ENCODE data around the gene CRKL.
"Not testable (repeated sequence)": the region's sequence is repeated elsewhere in the genome, so short reads cannot be mapped to it uniquely, and the experiment has no call there.

Gene CRKL

GRCh38 chr22:20942203-20942902 lies 25.1 kb downstream of the CRKL start:
- H3K4me1 ChIP-seq (ENCODE audit: control insufficient read depth in 5 of 5, insufficient read depth in 5 of 5, low read length in 5 of 5), result peaks cover 0 to 33% (median 21%) of the 10 kb centered on the region in 5 donors
- not testable (repeated sequence) for H3K27me3 ChIP-seq (ENCODE audit: control insufficient read depth in 5 of 5, insufficient read depth in 4 of 5, low read length in 5 of 5); H3K27ac ChIP-seq (ENCODE audit: low read depth, low read length); H3K9me3 ChIP-seq (ENCODE audit: control insufficient read depth in 5 of 5, low read length in 5 of 5); H3K4me3 ChIP-seq (ENCODE audit: low read depth in 1 of 5, low read length in 5 of 5); H3K36me3 ChIP-seq (ENCODE audit: control insufficient read depth in 5 of 5, insufficient read depth in 5 of 5, low read length in 5 of 5); H3K9ac ChIP-seq (ENCODE audit: low read length in 5 of 5)

- Histone ChIP-seq H3K27me3 (ENCODE audit: control insufficient read depth in 5 of 5, insufficient read depth in 4 of 5, low read length in 5 of 5) (no peaks in the 10 kb centered on the region), H3K4me1 (ENCODE audit: control insufficient read depth in 5 of 5, insufficient read depth in 5 of 5, low read length in 5 of 5) (peaks cover 0 to 23% (median 14%) of the 10 kb centered on the region in 5 donors), H3K27ac (ENCODE audit: low read depth, low read length) (no peak overlapping the region)
These were observed 26.1 kb downstream of the CRKL start for GRCh38 chr22:20943104-20943933.

GRCh38 chr22:20944042-20944441 lies 26.8 kb downstream of the CRKL start:
- Histone ChIP-seq H3K27me3 (ENCODE audit: control insufficient read depth in 5 of 5, insufficient read depth in 4 of 5, low read length in 5 of 5) (no peaks in the 10 kb centered on the region), H3K4me3 (ENCODE audit: low read depth in 1 of 5, low read length in 5 of 5) (no peak overlapping the region), H3K9me3 (ENCODE audit: control insufficient read depth in 5 of 5, low read length in 5 of 5) (no peaks in the 10 kb centered on the region), H3K9ac (ENCODE audit: low read length in 5 of 5) (no peak overlapping the region), H3K4me1 (ENCODE audit: control insufficient read depth in 5 of 5, insufficient read depth in 5 of 5, low read length in 5 of 5) (peaks cover 0 to 21% (median 14%) of the 10 kb centered on the region in 5 donors), H3K27ac (ENCODE audit: low read depth, low read length) (no peak overlapping the region), H3K36me3 (ENCODE audit: control insufficient read depth in 5 of 5, insufficient read depth in 5 of 5, low read length in 5 of 5) (peaks cover 0 to 3% (median 0%) of the 10 kb centered on the region in 5 donors)

More at GRCh38 chr22:20943104-20943933, 26.1 kb downstream of the CRKL start:
- H3K4me3 ChIP-seq (ENCODE audit: low read depth in 1 of 5, low read length in 5 of 5), result no peak overlapping the region
- H3K9ac ChIP-seq (ENCODE audit: low read length in 5 of 5), result no peak overlapping the region
- H3K36me3 ChIP-seq (ENCODE audit: control insufficient read depth in 5 of 5, insufficient read depth in 5 of 5, low read length in 5 of 5), result peaks cover 0 to 3% (median 0%) of the 10 kb centered on the region in 5 donors
- H3K9me3 ChIP-seq (ENCODE audit: control insufficient read depth in 5 of 5, low read length in 5 of 5), result no peaks in the 10 kb centered on the region

- peaks cover 0 to 15% (median 6%) of the 10 kb centered on the region in 5 donors for H3K4me1 ChIP-seq (ENCODE audit: control insufficient read depth in 5 of 5, insufficient read depth in 5 of 5, low read length in 5 of 5)
- H3K4me3 ChIP-seq (ENCODE audit: low read depth in 1 of 5, low read length in 5 of 5), result no peak overlapping the region
- no peaks in the 10 kb centered on the region for H3K27me3 ChIP-seq (ENCODE audit: control insufficient read depth in 5 of 5, insufficient read depth in 4 of 5, low read length in 5 of 5)
- H3K36me3 ChIP-seq (ENCODE audit: control insufficient read depth in 5 of 5, insufficient read depth in 5 of 5, low read length in 5 of 5), result peaks cover under 1 to 16% (median 13%) of the 10 kb centered on the region in 5 donors
- H3K9ac ChIP-seq (ENCODE audit: low read length in 5 of 5), result no peak overlapping the region
- H3K27ac ChIP-seq (ENCODE audit: low read depth, low read length), result no peak overlapping the region
- H3K9me3 ChIP-seq (ENCODE audit: control insufficient read depth in 5 of 5, low read length in 5 of 5), result no peaks in the 10 kb centered on the region
These were observed 28.3 kb downstream of the CRKL start for GRCh38 chr22:20945578-20945934.

- Histone ChIP-seq H3K27me3 (ENCODE audit: control insufficient read depth in 5 of 5, insufficient read depth in 4 of 5, low read length in 5 of 5) (no peaks in the 10 kb centered on the region), H3K4me3 (ENCODE audit: low read depth in 1 of 5, low read length in 5 of 5) (no peak overlapping the region), H3K27ac (ENCODE audit: low read depth, low read length) (no peak overlapping the region), H3K36me3 (ENCODE audit: control insufficient read depth in 5 of 5, insufficient read depth in 5 of 5, low read length in 5 of 5) (peaks cover 4 to 21% (median 20%) of the 10 kb centered on the region in 5 donors), H3K9me3 (ENCODE audit: control insufficient read depth in 5 of 5, low read length in 5 of 5) (no peaks in the 10 kb centered on the region), H3K9ac (ENCODE audit: low read length in 5 of 5) (no peak overlapping the region), H3K4me1 (ENCODE audit: control insufficient read depth in 5 of 5, insufficient read depth in 5 of 5, low read length in 5 of 5) (peaks cover 0 to 9% (median 0%) of the 10 kb centered on the region in 5 donors)
These were observed 29.1 kb downstream of the CRKL start for GRCh38 chr22:20946080-20946986.

- Histone ChIP-seq H3K9ac (ENCODE audit: low read length in 5 of 5) (no peak overlapping the region), H3K36me3 (ENCODE audit: control insufficient read depth in 5 of 5, insufficient read depth in 5 of 5, low read length in 5 of 5) (peaks cover 4 to 27% (median 23%) of the 10 kb centered on the region in 5 donors), H3K4me3 (ENCODE audit: low read depth in 1 of 5, low read length in 5 of 5) (no peak overlapping the region), H3K4me1 (ENCODE audit: control insufficient read depth in 5 of 5, insufficient read depth in 5 of 5, low read length in 5 of 5) (peaks cover 0 to 9% (median 0%) of the 10 kb centered on the region in 5 donors), H3K27me3 (ENCODE audit: control insufficient read depth in 5 of 5, insufficient read depth in 4 of 5, low read length in 5 of 5) (no peaks in the 10 kb centered on the region), H3K9me3 (ENCODE audit: control insufficient read depth in 5 of 5, low read length in 5 of 5) (no peaks in the 10 kb centered on the region), H3K27ac (ENCODE audit: low read depth, low read length) (no peak overlapping the region)
These were observed 29.8 kb downstream of the CRKL start for GRCh38 chr22:20946991-20947390.

GRCh38 chr22:20948450-20948849 lies 31.2 kb downstream of the CRKL start:
- H3K4me3 ChIP-seq (ENCODE audit: low read depth in 1 of 5, low read length in 5 of 5), result no peak overlapping the region
- H3K9ac ChIP-seq (ENCODE audit: low read length in 5 of 5), result no peak overlapping the region
- no peaks in the 10 kb centered on the region for H3K9me3 ChIP-seq (ENCODE audit: control insufficient read depth in 5 of 5, low read length in 5 of 5)
- peaks cover 0 to 9% (median 0%) of the 10 kb centered on the region in 5 donors for H3K4me1 ChIP-seq (ENCODE audit: control insufficient read depth in 5 of 5, insufficient read depth in 5 of 5, low read length in 5 of 5)
- H3K27ac ChIP-seq (ENCODE audit: low read depth, low read length), result no peak overlapping the region
- peaks cover 4 to 41% (median 30%) of the 10 kb centered on the region in 5 donors for H3K36me3 ChIP-seq (ENCODE audit: control insufficient read depth in 5 of 5, insufficient read depth in 5 of 5, low read length in 5 of 5)
- no peaks in the 10 kb centered on the region for H3K27me3 ChIP-seq (ENCODE audit: control insufficient read depth in 5 of 5, insufficient read depth in 4 of 5, low read length in 5 of 5)

- Histone ChIP-seq H3K4me1 (ENCODE audit: control insufficient read depth in 5 of 5, insufficient read depth in 5 of 5, low read length in 5 of 5) (peaks cover 0 to 9% (median 1%) of the 10 kb centered on the region in 5 donors), H3K27me3 (ENCODE audit: control insufficient read depth in 5 of 5, insufficient read depth in 4 of 5, low read length in 5 of 5) (no peaks in the 10 kb centered on the region), H3K4me3 (ENCODE audit: low read depth in 1 of 5, low read length in 5 of 5) (no peak overlapping the region), H3K27ac (ENCODE audit: low read depth, low read length) (no peak overlapping the region), H3K9me3 (ENCODE audit: control insufficient read depth in 5 of 5, low read length in 5 of 5) (no peaks in the 10 kb centered on the region), H3K9ac (ENCODE audit: low read length in 5 of 5) (no peak overlapping the region), H3K36me3 (ENCODE audit: control insufficient read depth in 5 of 5, insufficient read depth in 5 of 5, low read length in 5 of 5) (peaks cover 4 to 47% (median 34%) of the 10 kb centered on the region in 5 donors)
These were observed 31.8 kb downstream of the CRKL start for GRCh38 chr22:20948989-20949388.

- no peak overlapping the region for H3K4me3 ChIP-seq (ENCODE audit: low read depth in 1 of 5, low read length in 5 of 5)
- H3K27me3 ChIP-seq (ENCODE audit: control insufficient read depth in 5 of 5, insufficient read depth in 4 of 5, low read length in 5 of 5), result no peaks in the 10 kb centered on the region
- no peaks in the 10 kb centered on the region for H3K9me3 ChIP-seq (ENCODE audit: control insufficient read depth in 5 of 5, low read length in 5 of 5)
- peaks cover 4 to 47% (median 34%) of the 10 kb centered on the region in 5 donors for H3K36me3 ChIP-seq (ENCODE audit: control insufficient read depth in 5 of 5, insufficient read depth in 5 of 5, low read length in 5 of 5)
- no peak overlapping the region for H3K9ac ChIP-seq (ENCODE audit: low read length in 5 of 5)
- H3K4me1 ChIP-seq (ENCODE audit: control insufficient read depth in 5 of 5, insufficient read depth in 5 of 5, low read length in 5 of 5), result peaks cover 0 to 9% (median 5%) of the 10 kb centered on the region in 5 donors
- H3K27ac ChIP-seq (ENCODE audit: low read depth, low read length), result no peak overlapping the region
These were observed 32.5 kb downstream of the CRKL start for GRCh38 chr22:20949698-20950183.

Measured in subcutaneous abdominal adipose tissue (tissue), 5 donors.